Glomerular visceral epithelial cell (primary cell): ENCODE data around the gene MTFR2.
"Not testable (repeated sequence)": the region's sequence is repeated elsewhere in the genome, so short reads cannot be mapped to it uniquely, and the experiment has no call there.

Experiments
- DNase-seq: peaks from one replicate; pipeline ENCODE4 v3.0.0-alpha.2; 2016; ENCODE audit errors: extremely low spot score

The MTFR2 gene

DNA sequence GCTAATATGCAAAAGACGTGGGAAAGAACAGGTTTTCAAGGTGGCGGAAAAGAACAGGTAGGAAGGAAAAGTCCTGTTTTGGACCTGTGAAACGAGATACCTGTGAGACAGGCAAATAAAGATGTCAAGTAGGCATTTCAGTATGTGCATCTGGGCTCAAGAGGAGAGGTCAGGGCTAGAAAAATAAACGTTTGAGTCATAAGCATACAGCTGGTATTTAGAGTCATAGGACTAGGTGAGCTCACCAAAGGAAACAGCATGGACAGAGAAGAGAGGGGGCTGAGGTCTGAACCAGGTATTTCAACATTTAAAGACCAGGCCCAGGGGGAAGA is 14.9 kb downstream of the MTFR2 start:
- DNase-seq: no peak

GRCh38 chr6:136232701-136233100 is 17.4 kb downstream of the MTFR2 start:
- DNase-seq: no peak

DNA sequence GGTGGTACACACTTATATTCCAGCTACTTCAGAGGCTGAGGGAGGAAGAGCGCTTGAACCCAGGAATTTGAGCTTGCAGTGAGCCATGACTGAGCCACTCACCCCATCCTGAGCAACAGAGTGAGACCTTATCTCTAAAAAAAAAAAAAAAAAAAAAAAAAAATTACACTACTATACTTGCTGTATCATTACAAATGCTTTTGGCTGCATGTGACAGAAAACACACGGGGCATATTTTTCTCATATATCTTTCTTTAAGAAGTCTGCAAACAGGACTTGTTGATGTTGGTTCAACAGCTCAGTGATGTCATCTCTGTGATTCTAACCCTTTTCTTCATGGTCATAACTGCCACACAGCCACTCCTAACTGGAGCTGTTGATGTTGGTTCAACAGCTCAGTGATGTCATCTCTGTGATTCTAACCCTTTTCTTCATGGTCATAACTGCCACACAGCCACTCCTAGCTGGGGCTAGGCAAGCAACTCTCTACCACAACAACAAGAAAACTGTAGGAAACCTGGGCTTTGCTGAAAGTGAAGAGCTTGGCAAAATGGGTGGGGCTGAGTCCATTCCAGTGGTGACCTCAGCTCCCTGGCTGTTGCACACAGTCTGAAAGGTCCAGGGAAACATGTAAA is 19.8 kb downstream of the MTFR2 start:
- DNase-seq: no peak

DNA sequence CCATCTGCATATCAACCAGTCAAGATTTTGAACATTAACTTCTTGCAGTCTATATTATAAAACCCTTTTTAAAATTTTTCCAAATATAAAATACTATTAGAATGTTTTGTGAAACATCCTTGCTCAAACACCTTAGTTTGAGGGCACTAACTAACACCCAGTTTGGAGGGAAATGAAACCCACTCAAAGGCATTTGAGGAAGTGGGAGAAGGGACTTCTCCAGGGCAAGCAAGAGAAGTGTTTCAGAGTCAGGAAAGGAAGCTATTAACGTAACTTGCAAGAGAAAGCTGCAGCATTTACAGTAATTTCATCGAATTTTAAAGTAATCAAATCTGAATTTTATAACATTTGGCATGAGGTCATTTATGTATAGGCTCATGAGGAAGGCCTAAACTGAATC is 21.3 kb downstream of the MTFR2 start:
- DNase-seq: no peak

DNA sequence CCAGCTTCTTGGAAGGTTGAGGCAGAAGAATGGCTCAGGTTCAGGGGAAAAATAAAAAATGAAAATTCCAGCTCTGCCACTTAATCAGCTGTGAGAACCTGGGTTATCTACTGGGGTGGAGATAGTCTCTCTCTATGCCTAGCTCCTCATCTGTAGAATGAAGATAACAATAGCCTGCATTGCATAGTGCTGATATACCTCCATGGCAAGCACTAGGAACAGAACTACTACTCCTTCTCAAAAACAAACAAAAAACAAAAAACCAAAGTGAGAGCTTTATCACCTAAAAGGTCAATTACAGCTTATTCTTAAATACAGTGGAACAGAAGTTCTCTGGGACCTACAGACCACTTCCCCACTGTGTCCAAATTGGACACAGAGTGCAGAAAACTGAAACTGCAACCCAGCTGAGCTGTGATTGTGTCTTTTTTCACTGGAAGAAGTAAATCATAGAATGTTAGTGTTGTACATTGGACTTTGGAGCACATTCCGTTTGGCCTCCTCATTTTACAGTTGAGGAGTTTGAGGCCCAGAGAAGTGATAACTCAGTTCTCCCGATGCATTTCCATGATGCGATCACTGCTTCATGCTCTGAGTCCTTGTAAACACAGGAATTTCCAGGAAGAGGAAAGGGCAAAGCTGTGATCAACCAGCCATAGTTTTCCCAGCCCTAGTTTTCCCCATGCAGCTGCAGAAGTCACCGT is 23.3 kb downstream of the MTFR2 start:
- DNase-seq: peak; percentile 54

DNA sequence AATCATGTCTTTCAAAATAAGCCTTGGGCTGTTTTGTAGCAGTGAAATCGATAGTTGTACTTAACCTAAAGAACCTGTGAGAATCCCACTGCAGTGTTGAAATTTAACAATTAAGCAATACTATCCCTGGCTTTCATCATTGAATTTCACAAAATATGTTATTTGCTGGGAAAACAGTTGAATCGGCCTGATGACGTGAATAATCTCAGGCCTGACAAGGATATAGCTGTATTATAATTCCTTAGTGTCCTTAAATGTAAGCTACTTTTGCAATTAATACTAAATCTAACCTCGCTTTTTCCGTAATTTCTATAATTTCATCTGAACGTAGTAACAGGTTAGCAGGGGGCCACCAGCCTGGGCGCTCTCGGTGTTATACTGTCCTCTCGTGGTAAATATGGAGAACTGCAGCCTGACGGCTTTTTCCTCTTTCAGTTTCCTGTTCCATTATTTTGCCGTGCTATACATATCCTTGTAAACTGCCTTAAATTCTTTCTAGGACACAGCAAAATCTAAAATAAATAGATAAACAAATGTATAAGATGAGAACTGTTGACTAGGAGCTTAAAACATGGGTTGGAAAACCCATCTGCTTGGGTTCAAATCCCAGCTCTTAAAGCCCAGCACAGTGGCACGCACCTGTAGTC is 24.0 kb downstream of the MTFR2 start:
- peak; percentile 72 for DNase-seq

DNA sequence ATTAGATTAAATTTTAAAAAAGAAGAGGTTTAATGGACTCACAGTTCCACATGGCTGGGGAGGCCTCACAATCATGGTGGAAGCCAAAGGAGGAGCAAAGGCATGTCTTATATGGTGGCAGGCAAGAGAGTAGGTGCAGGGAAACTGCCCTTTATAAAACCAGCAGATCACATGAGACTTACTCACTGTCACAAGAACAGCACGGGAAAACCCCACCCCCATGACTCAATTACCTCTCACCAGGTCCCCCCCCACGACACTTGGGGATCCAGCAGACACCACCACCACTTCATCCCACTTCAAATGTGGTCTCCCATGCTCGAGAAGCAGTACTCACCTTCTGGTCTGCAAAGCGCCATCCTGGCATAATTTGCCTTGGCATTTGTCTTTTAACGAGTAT is 24.6 kb downstream of the MTFR2 start:
- DNase-seq: peak; percentile 12

DNA sequence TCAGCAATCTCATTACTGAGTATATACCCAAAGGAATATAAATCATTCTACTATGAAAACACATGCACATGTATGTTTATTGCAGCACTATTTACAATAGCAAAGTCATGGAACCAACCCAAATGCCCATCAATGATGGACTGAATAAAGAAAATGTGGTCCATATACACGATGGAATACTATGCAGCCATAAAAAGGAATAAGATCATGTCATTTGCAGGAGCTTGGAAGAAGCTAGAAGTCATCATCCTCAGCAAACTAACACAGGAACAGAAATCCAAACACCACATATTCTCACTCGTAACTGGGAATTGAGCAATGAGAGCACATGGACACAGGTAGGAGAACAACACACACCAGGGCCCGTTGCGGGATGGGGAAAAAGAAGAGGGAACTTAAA is 25.1 kb downstream of the MTFR2 start:
- not testable (repeated sequence) for DNase-seq

GRCh38 chr6:136216503-136217401 is 33.4 kb downstream of the MTFR2 start:
- DNase-seq: no peak

DNA sequence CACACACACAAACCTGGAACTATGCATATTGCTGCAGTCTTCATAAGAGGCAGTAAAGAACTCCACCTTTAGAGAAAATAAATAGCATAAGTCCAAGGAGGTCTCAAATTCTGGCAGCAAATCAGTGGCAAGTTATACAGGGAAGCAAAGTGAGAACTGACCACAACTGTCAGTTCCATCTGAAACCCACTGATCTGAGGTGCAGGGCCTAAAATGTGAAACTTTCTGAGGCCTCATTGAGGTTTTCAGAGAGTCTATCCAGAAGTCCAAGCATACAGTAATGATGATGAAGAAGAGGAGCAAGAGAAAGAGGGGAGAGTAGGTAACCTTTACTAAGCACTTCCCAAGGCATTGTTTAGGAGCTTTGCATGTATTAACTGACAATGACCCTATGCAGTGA is 36.3 kb downstream of the MTFR2 start:
- DNase-seq: no peak

- DNase-seq: no peak
These were observed 37.0 kb downstream of the MTFR2 start for GRCh38 chr6:136213012-136213539.

- no peak for DNase-seq
These were observed 37.5 kb downstream of the MTFR2 start for GRCh38 chr6:136212608-136213007.

DNA sequence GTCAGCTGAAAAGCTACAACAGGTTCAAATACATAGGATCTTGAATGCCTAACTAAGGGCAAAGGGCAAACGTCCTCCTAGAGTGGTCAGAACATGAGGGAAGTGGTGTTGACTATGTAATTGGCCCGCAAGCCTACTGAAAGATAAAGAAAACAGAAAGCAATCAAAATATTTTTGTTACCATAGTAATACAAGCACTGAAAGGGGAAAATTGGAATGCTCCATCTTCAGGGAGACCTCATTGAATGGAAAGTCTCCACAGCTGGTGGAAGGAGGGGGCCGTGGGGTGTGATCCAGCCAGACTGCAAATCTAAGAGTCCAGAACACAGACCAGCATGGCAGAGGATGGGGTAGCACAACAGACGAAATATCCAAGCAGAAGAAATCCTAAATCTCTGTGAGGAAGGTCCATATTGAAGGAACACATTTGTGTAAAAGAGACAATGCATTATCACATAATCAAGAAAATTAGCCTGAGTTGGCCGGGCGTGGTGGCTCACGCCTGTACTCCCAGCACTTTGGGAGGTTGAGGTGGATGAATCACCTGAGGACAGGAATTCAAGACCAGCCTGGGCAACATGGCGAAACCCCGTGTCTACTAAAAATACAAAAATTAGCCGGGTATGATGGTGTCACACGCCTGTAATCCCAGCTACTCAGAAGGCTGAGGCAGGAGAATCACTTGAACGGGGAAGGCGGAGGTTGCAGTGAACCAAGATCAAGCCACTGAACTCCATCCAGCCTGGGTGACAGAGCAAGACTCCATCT is 39.5 kb downstream of the MTFR2 start:
- DNase-seq: no peak

GRCh38 chr6:136209496-136209895 is 40.6 kb downstream of the MTFR2 start:
- DNase-seq: no peak

- DNase-seq: no peak
These were observed 41.3 kb downstream of the MTFR2 start for GRCh38 chr6:136208783-136209182.

- no peak for DNase-seq
These were observed 48.4 kb downstream of the MTFR2 start for GRCh38 chr6:136201732-136202131.

GRCh38 chr6:136192902-136193301 is 57.2 kb downstream of the MTFR2 start:
- DNase-seq: no peak

DNA sequence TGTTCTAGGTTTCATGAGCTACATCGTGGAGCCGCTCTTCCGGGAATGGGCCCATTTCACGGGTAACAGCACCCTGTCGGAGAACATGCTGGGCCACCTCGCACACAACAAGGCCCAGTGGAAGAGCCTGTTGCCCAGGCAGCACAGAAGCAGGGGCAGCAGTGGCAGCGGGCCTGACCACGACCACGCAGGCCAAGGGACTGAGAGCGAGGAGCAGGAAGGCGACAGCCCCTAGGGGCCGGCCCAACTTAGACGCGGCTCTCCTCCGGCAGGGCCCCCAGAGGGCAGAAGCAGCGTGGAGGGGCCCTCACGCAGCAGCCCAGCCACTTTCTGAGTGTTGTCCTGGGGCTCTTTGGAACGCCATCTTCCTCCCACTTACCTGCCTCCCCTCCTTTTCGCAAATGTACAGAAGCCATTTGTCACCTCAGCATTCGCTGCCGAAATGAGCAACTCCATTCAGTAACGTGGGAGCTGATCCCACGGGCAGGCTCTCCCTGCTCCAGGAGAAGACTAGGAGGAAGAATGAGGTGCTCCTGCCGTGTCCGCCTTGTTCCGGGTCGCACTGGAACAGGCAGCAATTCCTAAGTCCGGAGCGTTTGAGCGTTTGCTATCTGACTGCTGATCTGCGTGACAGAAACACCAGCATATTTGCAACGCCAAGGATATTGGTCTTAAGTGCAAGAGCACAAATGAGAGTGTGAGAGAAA is 58.4 kb downstream of the MTFR2 start:
- DNase-seq: no peak

GRCh38 chr6:136189104-136189503 is 61.0 kb downstream of the MTFR2 start:
- no peak for DNase-seq

DNA sequence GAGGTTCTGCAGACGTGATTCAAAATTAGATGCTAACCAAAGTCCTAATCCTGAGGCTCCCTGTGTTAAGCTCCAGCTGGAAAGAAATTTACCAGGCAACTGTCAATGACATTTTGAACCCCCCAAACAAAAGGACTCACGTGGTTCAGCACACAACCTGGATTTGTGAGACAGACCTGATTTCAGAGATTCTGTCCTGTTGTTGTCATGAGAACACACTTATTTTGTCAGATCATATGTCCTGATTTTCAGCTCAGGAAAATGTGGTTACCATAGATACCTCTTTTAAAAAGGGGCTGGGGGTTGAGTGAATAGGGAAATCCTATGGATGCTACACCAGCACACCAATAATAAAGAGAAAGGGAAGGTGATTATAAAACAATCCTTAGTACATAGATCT is 61.6 kb downstream of the MTFR2 start:
- DNase-seq: no peak

DNA sequence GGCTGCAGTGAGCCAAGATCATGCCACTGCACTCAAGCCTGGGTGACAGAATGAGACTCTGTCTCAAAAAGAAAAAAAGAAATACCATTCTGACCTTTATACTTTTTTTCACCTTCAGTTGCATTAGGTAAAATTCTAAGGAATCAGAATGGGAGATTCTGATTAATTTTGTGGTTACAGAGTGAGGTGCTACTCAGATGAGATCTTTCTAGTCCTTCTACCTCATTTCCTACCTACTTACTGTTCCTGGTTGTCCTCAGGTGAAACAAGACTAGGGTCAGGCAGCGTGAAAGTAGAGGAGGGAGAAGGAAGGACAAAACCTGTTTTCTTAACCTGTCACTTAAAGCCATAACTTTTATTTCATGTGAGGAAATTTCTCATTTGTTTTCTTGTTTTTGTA is 63.7 kb downstream of the MTFR2 start:
- no peak for DNase-seq
